ENCODE results near the gene RABEP1. TPM values are rescaled to one million over a fixed set of nuclear protein-coding genes. Genes with fewer than 3 reads are reported as not detected.

The RABEP1 gene
- total RNA-seq, 1 experiment from 2014 or later, result 38.4 TPM

- in situ Hi-C loops (cut with HindIII; ENCODE audit: low pct_unique_long_range_greater_than_20kb, low sequenced_read_pairs), result no loop called here
- DNase-seq (ENCODE audit: low read depth, low spot score), result no peak
Observed at GRCh38 chr17:5330981-5331380, 48.9 kb downstream of the RABEP1 start.

GRCh38 chr17:5331506-5331905 lies 49.4 kb downstream of the RABEP1 start:
- no peak for DNase-seq (ENCODE audit: low read depth, low spot score)
- in situ Hi-C loops (cut with HindIII; ENCODE audit: low pct_unique_long_range_greater_than_20kb, low sequenced_read_pairs), result no loop called here

- in situ Hi-C loops (cut with HindIII; ENCODE audit: low pct_unique_long_range_greater_than_20kb, low sequenced_read_pairs), result no loop called here
- DNase-seq (ENCODE audit: low read depth, low spot score), result no peak
Observed at GRCh38 chr17:5344914-5345313, 62.8 kb downstream of the RABEP1 start.

- in situ Hi-C loops (cut with HindIII; ENCODE audit: low pct_unique_long_range_greater_than_20kb, low sequenced_read_pairs), result no loop called here
- no peak for DNase-seq (ENCODE audit: low read depth, low spot score)
Observed at GRCh38 chr17:5352681-5353289, 70.7 kb downstream of the RABEP1 start.

- in situ Hi-C loops (cut with HindIII; ENCODE audit: low pct_unique_long_range_greater_than_20kb, low sequenced_read_pairs), result no loop called here
- DNase-seq (ENCODE audit: low read depth, low spot score), result no peak
Observed at GRCh38 chr17:5354310-5354709, 72.2 kb downstream of the RABEP1 start.

- no peak for DNase-seq (ENCODE audit: low read depth, low spot score)
- in situ Hi-C loops (cut with HindIII; ENCODE audit: low pct_unique_long_range_greater_than_20kb, low sequenced_read_pairs), result no loop called here
Observed at GRCh38 chr17:5354886-5355415, 72.9 kb downstream of the RABEP1 start.

- no peak for DNase-seq (ENCODE audit: low read depth, low spot score)
- in situ Hi-C loops (cut with HindIII; ENCODE audit: low pct_unique_long_range_greater_than_20kb, low sequenced_read_pairs), result no loop called here
Observed at GRCh38 chr17:5355421-5356129, 73.5 kb downstream of the RABEP1 start.

GRCh38 chr17:5361426-5361825 lies 79.3 kb downstream of the RABEP1 start:
- no peak for DNase-seq (ENCODE audit: low read depth, low spot score)
- in situ Hi-C loops (cut with HindIII; ENCODE audit: low pct_unique_long_range_greater_than_20kb, low sequenced_read_pairs), result no loop called here

GRCh38 chr17:5362162-5362811 lies 80.2 kb downstream of the RABEP1 start:
- in situ Hi-C loops (cut with HindIII; ENCODE audit: low pct_unique_long_range_greater_than_20kb, low sequenced_read_pairs), result no loop called here
- DNase-seq (ENCODE audit: low read depth, low spot score), result no peak

- no peak for DNase-seq (ENCODE audit: low read depth, low spot score)
- in situ Hi-C loops (cut with HindIII; ENCODE audit: low pct_unique_long_range_greater_than_20kb, low sequenced_read_pairs), result no loop called here
Observed at GRCh38 chr17:5364156-5364555, 82.1 kb downstream of the RABEP1 start.

GRCh38 chr17:5364696-5365095 lies 82.6 kb downstream of the RABEP1 start:
- DNase-seq (ENCODE audit: low read depth, low spot score), result no peak
- in situ Hi-C loops (cut with HindIII; ENCODE audit: low pct_unique_long_range_greater_than_20kb, low sequenced_read_pairs), result no loop called here

- in situ Hi-C loops (cut with HindIII; ENCODE audit: low pct_unique_long_range_greater_than_20kb, low sequenced_read_pairs), result no loop called here
- DNase-seq (ENCODE audit: low read depth, low spot score), result no peak
Observed at GRCh38 chr17:5365831-5366230, 83.7 kb downstream of the RABEP1 start.

GRCh38 chr17:5370411-5370810 lies 88.3 kb downstream of the RABEP1 start:
- in situ Hi-C loops (cut with HindIII; ENCODE audit: low pct_unique_long_range_greater_than_20kb, low sequenced_read_pairs), result no loop called here
- DNase-seq (ENCODE audit: low read depth, low spot score), result no peak

- peak; percentile 49 for DNase-seq (ENCODE audit: low read depth, low spot score)
- in situ Hi-C loops (cut with HindIII; ENCODE audit: low pct_unique_long_range_greater_than_20kb, low sequenced_read_pairs), result no loop called here
Observed at GRCh38 chr17:5373112-5373511, 91.0 kb downstream of the RABEP1 start.

GRCh38 chr17:5378566-5379207 lies 96.6 kb downstream of the RABEP1 start:
- in situ Hi-C loops (cut with HindIII; ENCODE audit: low pct_unique_long_range_greater_than_20kb, low sequenced_read_pairs), result no loop called here
- no peak for DNase-seq (ENCODE audit: low read depth, low spot score)

GRCh38 chr17:5379351-5380107 lies 97.4 kb downstream of the RABEP1 start:
- no peak for DNase-seq (ENCODE audit: low read depth, low spot score)
- in situ Hi-C loops (cut with HindIII; ENCODE audit: low pct_unique_long_range_greater_than_20kb, low sequenced_read_pairs), result no loop called here

- DNase-seq (ENCODE audit: low read depth, low spot score), result no peak
- in situ Hi-C loops (cut with HindIII; ENCODE audit: low pct_unique_long_range_greater_than_20kb, low sequenced_read_pairs), result no loop called here
Observed at GRCh38 chr17:5380491-5381135, 98.5 kb downstream of the RABEP1 start.

Measured in SK-MEL-5 (cell line).